Measurements from ENCODE around the gene LHPP.
A peak's percentile ranks its signal among the peaks of the same experiment; 100 is the strongest.
"Not testable (repeated sequence)": the region's sequence is repeated elsewhere in the genome, so short reads cannot be mapped to it uniquely, and the experiment has no call there.

The LHPP gene, protein sequence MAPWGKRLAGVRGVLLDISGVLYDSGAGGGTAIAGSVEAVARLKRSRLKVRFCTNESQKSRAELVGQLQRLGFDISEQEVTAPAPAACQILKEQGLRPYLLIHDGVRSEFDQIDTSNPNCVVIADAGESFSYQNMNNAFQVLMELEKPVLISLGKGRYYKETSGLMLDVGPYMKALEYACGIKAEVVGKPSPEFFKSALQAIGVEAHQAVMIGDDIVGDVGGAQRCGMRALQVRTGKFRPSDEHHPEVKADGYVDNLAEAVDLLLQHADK

DNA sequence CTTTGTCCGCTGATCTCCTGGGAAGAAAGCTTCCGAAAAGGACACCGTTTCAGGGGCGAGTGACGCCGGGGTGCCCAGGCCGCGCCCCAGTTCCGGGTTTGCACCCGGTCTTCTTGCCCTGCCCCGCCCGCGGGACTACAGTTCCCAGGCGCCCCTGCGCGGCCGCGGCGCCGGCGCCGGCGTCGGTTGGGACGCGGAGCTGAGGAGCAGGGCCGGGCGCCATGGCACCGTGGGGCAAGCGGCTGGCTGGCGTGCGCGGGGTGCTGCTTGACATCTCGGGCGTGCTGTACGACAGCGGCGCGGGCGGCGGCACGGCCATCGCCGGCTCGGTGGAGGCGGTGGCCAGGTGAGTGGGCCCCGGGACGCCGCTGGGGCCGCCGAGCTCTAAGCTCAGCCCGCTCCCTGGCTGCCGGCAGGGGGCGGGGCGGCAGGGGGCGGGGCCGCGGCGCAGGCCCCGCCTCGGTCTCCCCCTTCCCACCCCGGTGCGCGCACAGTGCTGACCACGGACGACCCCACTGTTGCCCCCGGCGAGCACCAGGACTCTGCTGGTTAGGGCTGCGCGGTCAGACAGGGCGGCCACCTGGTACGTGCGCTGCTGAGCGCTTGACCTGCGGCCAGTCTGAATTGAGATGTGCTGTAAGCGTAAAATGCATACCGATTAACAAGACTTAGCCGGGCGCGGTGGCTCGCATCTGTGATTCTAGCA is at the start of gene LHPP:
Gene LHPP (plus strand): TSS at position 182 of the 706 bp plus-strand sequence. CDS start 40 bp downstream, at position 222.
- DNase-seq (ENCODE audit: low read depth), result peak; percentile 83

DNA sequence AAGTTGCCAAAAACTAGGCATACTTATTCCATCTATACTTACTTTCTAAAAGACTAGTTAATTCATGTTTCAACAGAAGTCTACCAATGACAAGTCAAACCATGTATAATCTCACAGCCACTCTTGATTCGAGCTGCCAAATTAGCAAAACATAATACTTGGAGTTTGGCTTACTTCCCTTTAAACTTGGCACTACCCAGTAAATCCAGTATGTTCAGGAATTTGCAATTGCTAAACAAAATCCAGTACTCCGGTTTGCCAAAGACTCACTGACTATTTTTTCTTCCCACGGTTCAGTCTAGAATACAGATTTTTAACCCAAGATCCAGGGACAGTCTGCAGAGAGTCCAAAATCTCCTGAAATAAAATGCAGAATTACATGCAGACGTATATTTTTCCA is 47.5 kb upstream of the LHPP start:
- DNase-seq (ENCODE audit: low read depth), result no peak

DNA sequence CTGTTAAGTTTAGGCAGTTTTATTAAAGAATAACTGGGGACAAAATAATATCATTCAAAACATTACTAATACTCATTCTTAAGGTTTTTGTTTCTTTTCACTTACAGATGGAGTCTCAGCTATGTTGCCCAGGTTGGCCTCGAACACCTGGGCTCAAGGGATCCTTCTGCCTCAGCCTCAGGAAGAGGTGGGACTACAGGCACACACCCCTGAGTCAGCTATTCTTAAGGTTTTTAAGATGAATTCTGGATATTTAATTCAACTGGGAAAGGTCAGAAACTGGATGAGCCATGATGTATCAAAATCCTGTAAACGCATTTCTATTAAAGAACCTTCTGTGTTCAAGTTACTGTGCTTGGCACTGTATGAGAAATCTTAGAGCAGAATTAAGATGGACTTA is 46.4 kb upstream of the LHPP start:
- no peak for DNase-seq (ENCODE audit: low read depth)

DNA sequence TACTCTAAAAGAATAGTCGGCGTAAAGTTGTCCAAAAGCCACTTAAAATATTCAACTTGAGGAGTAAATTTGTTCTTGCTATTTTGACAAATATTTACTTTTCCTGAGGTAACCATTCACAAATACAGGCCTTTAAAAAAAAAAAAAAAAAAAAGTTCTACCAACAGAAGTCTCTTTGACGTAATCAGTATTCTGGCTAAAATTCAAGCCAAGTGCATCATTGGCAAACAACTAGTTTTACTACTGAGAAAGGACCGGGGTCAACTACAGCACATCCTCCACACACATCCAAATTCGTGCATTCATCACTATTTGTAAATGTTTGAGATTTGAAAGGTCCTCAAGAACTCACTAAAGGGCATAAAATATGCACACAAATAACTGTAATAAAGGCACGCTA is 44.9 kb upstream of the LHPP start:
- no peak for DNase-seq (ENCODE audit: low read depth)

DNA sequence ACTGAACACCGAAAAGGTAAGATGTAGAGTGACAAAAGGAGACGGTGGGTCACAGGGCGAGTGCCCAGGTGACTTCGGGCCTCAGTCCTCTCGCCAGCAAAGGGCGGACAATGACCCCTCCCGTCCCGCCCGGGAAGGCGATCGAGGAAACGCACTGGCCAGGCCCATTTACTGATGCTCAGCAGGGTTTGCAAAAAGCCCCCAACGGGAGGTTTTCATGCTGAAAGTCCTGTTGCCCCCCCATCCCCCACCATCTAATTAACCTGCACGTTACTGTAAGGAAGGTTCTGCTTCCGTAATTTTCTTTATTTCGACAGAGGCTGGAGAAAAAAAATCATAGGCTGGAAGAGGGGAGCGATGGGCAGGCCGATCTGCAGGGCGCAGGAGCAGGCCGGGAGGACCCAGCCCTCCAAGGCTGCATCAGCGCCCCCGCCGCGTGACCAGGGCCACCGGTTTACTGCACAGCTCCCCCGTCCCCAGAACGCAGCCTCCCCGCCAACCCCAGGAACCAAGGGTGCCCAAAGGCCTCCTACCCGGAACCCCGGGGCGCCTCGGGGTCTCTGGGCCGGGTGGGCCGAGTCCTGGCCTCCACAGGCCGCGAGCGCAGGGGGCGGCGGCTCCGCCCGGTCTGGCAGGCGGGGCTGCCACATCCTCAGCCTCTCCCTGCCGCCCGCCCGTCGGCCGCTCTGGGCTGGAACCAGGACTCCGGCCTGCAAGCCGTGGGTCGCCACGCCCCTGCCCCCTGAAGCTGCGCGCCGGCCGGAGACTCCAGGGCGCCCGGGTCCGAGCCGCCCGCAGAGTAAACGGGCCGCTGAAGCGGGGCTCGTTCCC is 43.5 kb upstream of the LHPP start:
- DNase-seq (ENCODE audit: low read depth), result peak; percentile 30

DNA sequence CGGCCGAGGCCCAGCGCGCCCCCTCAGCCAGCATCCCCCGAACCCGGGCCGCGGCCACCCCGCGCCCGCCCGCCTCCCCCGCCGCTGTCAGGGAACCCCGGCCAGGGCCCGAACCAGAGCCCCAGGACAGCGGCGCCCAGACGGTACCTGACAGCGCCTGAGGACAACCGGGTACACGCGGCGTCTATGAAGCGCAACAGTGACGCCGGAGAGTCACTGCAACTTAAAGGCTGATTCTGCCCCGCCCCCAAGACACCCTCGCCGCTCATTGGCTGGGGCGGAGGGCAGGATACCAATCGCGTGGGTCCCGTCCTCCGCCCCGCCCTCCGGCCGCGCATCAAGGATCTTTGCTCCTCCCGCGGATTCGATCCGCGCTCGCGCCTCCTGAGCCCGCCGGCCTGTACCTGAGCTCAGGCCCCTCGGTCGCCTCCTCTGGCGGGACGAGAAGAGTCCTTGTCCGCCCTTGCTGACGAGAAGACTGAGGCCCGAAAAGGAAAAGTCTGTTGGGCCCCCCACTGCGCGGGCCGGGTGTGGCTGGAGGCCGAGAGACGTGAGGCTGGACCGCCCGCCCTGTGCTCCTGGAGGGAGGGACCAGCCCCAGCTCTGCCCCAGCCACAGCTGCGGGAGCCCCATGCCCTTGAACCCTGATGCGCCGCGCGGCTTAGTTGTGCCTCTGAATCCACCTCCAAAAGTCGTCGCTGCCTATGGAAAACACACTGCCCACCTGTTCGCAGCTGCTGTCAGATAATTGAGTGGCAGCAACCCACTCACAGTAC is 42.7 kb upstream of the LHPP start, which contains the start of gene OAT:
Gene OAT (minus strand): TSS at position 198 of the 776 bp plus-strand sequence. CDS start 6,752 bp downstream, outside the sequence.
- peak; percentile 95 for DNase-seq (ENCODE audit: low read depth)

DNA sequence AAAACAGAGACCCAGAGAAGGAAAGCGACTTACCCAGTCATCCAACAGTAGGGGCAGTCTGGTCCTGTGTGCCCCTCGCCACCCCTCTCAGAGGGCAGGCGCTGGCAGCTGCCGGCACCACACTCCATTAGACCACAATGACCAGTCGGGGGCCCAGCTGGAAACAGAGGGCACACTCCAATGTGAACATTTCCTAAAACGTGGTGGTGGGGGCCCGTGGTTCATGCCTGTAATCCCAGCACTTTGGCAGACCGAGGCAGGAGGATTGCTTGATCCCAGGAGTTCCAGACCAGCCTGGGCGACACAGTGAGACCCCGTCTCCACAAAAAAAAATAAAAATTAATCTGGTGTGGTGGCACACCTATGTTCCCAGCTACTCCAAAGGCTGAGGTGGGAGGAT is 42.0 kb upstream of the LHPP start:
- no peak for DNase-seq (ENCODE audit: low read depth)

DNA sequence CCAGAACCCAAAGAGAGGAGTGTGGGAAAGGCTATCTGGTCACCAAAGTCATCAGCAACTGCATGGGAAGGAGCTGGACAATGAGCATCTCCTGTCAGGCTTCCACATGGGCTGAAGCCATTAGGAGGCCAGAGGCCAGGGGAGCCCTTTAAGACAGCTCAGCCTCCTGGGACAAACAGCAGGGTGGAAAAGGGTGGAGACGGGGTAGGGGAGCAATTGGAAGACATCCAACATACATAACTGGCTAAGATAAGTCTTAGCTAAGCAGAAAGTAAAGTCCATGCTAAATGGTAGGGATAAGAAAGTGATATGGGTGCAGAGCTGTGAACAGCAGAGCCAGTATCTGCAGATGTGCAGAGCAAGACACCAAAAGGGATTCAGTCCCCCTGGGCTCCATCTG is 41.4 kb upstream of the LHPP start:
- no peak for DNase-seq (ENCODE audit: low read depth)

DNA sequence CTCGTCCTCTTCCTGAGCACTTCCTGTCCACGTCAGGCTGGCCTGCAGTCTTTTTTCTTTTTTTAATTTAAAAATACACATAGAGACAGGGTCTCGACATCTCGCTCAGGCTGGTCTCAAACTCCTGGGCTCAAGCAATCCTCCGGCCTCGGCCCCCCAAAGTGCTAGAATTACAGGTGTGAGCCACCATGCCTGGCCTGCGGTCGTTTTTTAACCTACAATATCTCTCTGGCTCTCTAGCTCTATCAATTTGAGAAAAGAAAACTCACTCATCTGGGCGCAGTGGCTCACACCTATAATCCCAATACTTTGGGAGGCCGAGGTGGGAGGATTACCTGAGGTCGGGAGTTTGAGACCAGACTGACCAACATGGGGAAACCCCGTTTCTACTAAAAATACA is 38.9 kb upstream of the LHPP start:
- DNase-seq (ENCODE audit: low read depth), result no peak

DNA sequence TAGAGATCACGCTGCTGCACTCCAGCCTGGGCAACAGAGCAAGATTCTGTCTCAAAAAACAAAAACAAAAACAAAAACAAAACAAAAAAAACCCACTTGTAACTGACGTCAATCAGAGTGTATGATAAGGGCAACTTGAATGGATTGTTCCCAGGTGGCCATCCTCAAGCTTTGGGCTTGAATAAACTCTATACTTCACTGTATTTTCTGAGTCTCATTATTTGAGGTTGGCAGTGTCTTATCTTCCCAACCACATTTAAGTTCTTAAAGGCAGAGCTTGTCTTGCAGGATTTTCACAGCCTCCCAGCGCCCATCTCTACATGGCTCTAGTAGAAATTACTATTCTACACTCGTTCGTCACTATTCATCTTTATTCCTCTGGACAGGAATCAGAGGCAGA is 37.8 kb upstream of the LHPP start:
- no peak for DNase-seq (ENCODE audit: low read depth)

DNA sequence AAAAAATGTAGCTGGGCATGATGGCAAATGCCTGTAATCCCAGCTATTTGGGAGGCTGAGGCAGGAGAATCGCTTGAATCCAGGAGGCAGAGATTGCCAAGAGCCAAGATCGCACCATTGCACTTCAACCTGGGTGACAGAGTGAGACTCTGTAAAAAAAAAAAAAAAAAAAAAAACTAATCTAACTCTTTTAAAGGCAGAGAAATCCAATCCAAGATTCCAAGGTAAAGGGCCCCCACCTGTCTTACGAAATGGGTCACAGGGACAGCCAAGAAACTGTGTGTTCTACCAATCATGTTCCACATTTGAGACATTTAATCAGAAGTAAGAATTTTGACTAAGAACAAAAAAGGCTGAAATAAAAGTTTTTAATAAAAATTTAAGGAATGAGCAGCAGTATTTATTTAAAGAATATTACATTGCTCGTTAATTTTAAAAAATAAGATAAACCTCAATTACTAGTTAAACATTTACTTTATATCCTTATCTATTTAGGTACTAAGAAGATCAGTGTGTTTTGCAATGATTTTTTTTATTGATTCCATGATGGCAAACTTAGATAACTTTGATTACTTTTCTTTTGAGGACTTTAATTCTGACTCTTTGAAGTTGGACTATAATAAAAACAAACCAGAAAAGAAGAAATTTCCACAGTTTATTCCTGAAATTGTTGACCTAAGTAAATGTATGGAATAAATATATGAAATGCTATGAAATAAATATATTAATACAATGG is 36.2 kb upstream of the LHPP start:
- DNase-seq (ENCODE audit: low read depth), result no peak

DNA sequence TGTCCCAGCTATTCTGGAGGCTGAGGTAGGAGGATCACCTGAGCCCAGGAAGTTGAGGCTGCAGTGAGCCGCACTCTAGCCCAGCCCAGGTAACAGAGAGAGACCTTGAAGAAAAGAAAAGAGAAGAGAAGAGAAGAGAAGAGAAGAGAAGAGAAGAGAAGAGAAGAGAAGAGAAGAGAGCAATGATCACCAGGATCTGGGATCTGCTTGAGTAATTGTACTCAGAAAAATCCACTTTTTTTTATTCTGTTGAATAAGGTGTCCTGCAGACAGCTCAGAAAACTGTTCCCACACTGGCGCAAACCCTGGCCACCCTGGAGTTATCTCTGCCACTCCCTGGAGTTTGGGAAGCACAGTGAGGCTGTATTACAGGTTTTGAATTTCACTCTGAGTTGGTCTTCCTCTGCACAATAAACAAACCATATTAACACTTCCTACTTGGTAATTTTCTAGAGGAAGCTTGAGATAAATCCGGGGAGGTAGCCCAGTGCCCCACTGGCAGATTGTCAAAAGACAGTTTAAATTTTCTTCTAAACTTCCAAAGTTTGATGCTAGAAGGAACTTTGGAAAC is 33.3 kb upstream of the LHPP start:
- no peak for DNase-seq (ENCODE audit: low read depth)

DNA sequence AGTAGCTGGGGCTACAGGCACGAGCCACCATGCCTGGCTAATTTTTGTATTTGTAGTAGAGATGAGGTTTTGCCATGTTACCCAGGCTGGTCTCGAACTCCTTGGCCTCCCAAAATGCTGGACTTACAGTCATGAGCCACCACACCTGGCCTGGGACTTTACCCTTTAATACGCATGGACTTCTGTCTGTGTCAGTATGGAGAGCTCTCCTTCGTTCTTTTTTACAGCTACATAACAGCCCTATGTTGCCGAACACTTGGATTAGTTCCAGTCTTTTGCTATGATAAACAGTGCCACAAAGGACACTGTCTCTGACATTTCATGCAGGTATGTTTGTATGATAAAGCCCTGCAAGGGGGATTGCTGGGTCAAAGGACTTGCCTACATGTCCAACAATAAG is 32.0 kb upstream of the LHPP start:
- DNase-seq (ENCODE audit: low read depth), result no peak

DNA sequence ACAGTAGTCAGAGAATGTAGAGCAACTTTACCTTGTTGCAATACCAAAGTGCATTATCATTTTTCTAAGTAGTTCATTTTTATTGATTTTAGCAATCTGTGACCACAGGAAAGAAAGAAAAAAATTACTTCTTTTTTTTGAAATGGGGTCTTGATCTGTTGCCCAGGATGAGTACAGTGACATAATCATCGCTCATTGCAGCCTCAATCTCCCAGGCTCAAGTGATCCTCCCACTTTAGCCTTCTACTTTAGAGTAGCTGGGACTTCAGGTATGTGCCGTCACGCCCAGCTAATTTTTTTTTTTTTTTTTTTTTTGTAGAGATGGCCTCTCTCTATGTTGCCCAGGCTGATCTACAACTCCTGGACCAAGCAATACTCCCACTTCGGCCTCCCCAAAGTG is 31.5 kb upstream of the LHPP start:
- no peak for DNase-seq (ENCODE audit: low read depth)

DNA sequence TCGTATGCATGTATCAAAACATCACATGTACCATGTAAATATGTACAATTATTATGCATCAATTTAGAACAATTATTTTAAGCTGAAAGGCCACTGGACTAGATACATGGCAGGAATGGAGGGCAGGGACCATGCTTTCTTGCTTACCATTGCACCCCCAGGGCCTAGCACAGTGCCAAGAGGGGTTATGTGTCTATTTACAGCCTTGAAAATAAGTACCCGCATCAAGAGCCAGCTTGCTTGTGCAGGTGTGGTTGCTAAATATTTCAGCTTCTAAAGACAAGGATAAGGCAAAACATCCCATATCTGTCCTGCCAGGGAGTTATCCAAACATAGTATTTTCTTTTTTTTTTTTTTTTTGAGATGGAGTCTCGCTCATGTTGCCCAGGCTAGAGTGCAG is 28.2 kb upstream of the LHPP start:
- DNase-seq (ENCODE audit: low read depth), result no peak

DNA sequence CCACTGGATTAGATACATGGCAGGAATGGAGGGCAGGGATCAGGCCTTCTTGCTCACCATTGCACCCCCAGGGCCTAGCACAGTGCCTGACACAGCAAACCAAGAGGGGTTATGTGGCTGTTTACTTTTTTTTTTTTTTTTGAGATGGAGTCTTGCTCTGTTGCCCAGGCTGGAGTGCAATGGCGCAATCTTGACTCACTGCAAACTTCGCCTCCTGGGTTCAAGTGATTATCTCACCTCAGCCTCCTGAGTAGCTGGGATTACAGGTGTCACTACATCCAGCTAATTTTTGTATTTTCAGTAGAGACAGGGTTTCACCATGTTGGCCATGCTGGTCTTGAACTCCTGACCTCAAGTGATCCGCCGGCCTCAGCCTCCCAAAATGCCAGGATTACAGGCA is 25.9 kb upstream of the LHPP start:
- not testable (repeated sequence) for DNase-seq (ENCODE audit: low read depth)

DNA sequence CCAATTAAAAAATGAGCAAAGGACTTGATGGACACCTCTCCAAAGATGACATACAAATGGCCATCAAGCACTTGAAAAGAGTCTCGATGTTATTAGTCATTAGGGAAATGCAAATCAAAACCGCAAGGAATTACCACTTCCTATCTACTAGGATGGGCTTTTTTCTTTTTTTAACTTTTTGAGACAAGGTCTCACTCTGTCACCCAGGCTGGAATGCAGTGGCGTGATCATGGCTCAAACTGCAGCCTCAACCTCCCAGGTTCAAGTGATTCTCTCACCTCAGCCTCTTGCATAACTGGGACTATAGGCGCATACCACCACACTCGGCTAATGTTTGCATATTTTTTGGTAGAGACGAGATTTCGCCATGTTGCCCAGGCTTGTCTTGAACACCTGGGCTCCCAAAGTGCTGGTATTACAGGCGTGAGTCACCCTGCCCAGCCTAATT is 25.4 kb upstream of the LHPP start:
- DNase-seq (ENCODE audit: low read depth), result no peak

DNA sequence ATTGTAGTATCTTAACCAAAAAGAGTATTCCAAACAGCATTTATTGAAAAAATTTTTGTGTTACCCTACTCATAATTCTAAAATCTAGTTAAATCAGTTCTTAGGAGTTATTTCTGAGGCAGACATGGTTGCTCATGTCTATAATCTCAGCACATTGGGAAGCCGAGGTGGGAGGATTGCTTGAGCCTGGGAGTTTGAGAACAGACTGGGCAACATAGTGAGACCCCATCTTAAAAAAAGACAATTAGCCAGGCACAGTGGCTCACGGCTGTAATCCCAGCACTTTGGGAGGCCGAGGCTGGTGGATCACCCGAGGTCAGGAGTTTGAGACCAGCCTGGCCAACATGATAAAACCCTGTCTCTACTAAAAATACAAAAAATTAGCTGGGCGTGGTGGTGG is 19.9 kb upstream of the LHPP start:
- DNase-seq (ENCODE audit: low read depth), result not testable (repeated sequence)

DNA sequence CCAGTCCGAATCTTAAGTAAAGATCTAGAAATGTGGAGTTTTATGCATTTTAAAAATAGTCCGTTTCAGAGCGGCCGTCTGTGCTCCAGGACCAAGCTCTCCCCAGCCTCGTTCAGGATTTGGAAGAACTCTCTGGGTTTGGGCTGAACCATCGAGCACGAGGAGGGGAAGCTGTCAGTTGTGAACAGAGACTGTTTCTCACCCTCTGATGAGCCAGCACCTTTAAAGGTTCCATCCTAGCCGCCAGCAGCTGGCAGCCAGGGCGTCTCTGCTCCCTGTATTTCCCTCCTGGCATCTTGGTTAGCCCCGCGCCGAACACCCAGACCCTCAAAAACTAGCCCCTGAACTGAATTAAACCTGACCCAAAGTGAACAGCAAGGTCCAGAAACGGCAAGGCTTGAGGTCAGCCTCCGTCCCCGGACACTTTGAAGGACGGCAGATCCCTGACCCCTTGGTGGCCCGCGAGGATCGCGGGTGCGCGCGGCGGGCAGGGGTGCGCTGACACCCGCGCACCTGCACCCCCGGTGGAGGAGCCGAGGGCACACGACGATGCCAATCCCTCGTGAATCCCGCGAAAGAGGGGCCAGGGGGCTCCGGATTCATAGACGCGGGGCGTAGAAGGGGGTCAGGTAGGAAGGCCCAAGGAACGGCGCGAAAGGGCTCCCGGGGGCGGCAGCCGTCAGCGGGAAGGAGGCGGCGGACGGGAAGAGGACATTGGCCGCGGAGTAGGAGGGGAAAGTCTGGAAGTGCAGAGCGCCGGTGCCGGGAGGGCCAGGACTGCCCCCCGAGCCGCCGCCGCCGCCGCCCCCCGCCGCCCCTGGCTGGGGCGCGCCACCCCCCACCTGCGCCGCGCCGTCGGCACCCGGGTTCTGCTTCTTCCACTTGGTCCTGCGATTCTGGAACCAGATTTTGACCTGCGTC is 14.5 kb upstream of the LHPP start:
- no peak for DNase-seq (ENCODE audit: low read depth)
